HG03460 (cell line): ENCODE measurements around the gene SLC16A6.
"Not testable (repeated sequence)": the region's sequence is repeated elsewhere in the genome, so short reads cannot be mapped to it uniquely, and the experiment has no call there.

Experiments
- ATAC-seq: cut with Tn5 transposase; IDR thresholded peaks from one replicate; pipeline ENCODE4 v1.9.1; 2021; ENCODE audit not compliant: unreplicated experiment

Gene SLC16A6

GRCh38 chr17:68290268-68290954, 516 bp downstream of the SLC16A6 start:
- ATAC-seq = no peak

- ATAC-seq = no peak
Observed at GRCh38 chr17:68289936-68290267, 1.0 kb downstream of the SLC16A6 start.

DNA sequence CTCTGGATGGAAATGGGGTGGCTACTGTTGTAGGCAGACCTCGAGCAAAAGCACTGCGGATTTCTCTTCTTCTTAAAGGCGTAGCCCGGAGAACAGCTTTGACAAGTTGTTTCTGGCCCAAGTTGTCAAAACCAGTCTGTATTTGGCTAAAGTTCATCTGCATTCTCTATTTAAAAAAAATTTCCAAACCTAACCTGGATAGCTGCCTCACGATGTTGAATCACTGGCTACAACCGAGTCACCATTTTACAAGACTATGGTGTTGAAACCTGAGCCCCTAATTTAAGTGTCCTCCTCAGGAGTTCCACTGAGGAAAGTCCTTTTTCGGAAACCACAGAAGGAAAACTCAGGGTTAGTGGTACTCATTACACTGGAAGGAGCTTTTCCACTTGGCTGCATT, 1.5 kb downstream of the SLC16A6 start:
- ATAC-seq = no peak

GRCh38 chr17:68288804-68289203, 2.1 kb downstream of the SLC16A6 start:
- no peak for ATAC-seq

DNA sequence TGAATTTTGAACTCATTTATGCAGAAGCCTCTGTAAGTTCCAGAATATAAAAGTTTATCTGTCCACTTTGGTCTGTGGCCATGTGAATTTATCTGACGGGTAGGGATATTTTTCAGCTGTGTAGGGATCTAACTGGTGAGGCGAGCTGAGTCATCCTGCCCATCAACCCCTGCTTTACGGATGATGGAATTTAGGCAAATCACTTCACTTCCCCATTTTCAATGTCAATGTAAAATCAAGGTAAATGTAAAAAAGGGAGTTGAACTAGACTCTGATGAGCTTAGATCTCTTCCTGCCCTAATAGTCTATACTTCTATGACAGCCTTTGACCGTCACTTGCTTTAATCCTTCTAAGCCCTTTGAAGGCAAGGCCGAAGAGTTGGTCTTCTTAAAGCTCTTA, 2.6 kb downstream of the SLC16A6 start:
- no peak for ATAC-seq

GRCh38 chr17:68281965-68282364, 9.0 kb downstream of the SLC16A6 start:
- not testable (repeated sequence) for ATAC-seq

GRCh38 chr17:68277807-68278206, 13.1 kb downstream of the SLC16A6 start:
- ATAC-seq = no peak

GRCh38 chr17:68276339-68276738, 14.6 kb downstream of the SLC16A6 start:
- not testable (repeated sequence) for ATAC-seq

GRCh38 chr17:68273722-68274121, 17.2 kb downstream of the SLC16A6 start:
- ATAC-seq = no peak

- not testable (repeated sequence) for ATAC-seq
Observed at GRCh38 chr17:68265833-68266232, 25.1 kb downstream of the SLC16A6 start.

DNA sequence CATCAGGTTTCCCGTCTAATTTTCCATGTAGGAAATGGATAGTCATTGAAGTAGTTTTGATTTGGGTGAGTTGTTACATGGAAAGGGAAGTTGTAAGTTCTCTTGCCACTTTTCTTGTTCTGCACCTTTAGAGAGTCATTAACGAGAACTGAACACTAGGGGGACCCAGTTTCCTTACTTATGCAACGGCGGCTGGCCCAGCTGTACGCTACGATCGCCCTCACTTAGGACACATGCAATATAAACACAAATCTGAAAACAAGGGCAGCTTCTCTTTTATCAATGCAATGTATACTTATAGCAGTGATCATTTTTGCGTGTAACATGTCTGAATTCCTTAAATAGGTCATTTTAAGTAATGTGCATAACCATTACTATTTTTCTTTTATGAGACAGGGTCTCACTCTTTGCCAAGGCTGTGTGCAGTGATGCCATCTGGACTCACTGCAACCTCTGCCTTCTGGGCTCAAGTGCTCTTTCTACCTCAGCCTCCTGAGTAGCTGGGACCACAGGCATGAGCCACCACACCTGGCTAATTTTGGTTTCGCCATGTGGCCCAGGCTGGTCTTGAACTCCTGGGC, 27.7 kb downstream of the SLC16A6 start:
- ATAC-seq = peak; percentile 38

DNA sequence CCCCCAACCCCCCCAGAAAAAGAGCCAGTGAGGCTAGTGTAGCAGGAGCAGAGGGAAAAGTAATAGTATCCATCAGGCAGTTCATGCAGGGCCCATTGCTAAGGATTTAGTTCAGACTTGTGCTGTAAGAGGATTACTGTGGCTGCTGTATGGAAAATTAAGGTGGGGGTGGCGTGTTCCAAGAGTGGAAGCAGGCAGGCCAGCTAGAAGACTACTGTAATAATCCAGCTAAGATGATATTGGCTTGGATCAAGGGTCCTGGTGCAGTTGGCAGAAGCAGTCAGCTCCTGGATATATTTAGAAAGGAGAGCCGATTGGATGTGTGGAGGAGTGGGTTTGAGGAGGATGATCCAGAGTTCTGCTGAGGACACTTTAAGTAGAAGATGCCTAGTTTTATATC, 28.5 kb downstream of the SLC16A6 start:
- not testable (repeated sequence) for ATAC-seq

- ATAC-seq = no peak
Observed at GRCh38 chr17:68260051-68260762, 30.7 kb downstream of the SLC16A6 start.

GRCh38 chr17:68259648-68259951, 31.3 kb downstream of the SLC16A6 start:
- ATAC-seq = not testable (repeated sequence)

DNA sequence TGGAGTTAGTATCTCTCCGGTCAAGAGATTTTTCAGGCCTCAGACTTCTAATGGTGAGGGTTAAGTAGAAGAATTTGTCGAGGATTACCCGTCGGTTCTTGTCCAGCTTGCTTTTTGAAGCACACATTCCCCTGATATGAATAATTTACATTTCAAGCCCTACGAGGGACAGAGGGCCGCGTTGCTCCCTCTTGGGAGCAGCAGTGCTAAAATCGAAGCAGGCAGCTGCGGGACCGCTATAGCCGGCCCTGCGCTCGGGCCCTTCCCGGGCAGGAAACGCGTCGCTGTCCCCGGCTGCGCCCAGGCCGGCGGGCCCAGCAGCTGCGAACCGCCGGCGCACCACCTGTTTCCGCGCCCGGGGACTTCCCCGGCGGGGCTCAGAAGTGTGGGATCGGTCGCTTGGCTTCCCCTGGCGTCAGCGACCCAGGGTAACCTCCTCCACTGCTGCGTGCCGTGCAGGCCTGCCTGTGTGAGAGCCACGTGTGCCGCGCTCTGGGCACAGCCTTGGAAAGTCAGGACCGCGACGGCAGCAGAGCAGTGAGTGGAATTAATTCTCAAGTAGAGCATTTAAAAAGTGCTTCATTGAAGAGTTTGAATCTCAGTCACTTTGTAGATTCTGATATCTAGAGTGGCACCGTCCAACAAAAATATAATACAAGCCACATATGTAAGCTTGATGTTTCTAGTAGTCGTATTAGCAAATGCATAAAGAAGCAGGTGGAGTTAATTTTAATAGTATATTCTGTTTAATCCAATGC, 31.9 kb downstream of the SLC16A6 start:
- ATAC-seq = peak; percentile 93

- no peak for ATAC-seq
Observed at GRCh38 chr17:68257934-68258333, 33.0 kb downstream of the SLC16A6 start.

DNA sequence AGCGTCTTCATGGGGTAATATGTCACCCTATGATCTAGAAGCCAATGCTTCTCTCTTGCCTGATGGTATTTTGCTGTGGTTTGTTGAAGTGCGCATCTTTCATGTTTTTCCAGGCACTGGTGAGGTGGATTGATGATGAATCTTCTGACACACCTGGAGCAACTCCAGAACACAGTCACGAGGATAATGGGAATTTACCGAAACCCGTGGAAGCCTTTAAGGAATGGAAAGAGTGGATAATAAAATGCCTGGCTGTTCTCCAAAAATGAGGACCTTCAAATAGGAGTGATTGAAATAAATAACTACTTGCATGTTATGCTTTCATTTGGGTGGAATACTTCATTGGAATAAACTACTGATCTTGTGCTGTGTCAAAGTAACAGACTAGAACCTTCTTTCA, 34.2 kb downstream of the SLC16A6 start:
- not testable (repeated sequence) for ATAC-seq

DNA sequence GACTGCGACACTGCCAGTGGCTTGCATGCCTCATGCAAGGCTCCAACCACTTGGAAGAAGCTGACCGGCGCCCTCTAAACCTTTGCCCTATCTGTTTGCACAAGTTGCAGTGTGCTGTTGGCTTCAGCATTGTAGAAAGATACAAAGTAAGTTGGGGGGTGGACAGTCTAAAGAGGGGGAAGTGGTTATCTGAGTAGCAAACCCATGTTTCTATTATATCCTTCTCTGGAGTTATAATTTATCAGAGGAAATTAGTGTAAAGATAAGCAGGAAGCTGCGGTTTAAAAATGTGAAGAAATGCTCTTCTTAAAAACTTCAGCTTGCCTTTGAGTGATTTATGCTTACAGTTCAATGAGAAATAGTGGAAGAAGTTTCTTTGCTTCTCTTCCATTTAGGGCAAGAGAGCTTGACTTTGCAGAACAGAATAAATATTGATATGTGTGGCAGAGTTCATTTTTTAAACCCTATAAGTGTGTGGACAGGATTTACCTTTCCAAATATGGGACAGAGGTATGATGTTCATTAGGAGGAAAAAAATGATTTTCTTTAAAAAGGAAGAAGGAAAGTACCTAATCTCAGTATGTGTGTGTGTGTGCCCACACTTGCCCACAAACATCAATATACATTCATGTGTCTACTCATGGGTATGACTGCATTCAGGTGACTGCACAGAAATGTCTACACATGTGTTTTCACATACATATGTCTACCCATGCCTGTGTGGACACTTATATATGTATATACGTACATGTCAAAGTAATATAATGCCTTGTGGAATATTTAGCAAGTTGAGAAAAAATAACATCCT, 35.0 kb downstream of the SLC16A6 start:
- no peak for ATAC-seq

DNA sequence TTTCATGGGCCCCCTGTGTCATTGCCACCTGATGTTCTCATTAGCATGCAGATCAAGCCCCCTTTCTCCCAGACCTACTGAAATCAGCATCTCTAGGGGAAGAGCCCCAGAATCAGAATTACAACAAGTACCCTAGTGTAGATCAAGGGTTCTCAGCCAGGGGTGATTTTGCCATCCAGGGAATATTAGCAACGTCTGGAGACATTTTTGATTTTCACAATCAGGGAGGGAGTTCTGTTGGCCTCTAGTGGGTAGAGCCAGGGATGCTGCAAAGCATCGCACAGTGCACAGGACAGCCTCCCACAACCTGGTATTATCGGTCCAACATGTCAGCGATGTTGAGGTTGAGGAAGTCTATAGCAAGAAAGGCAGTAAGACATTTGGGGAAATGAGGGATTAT, 35.8 kb downstream of the SLC16A6 start:
- no peak for ATAC-seq

GRCh38 chr17:68253426-68253825, 37.5 kb downstream of the SLC16A6 start:
- not testable (repeated sequence) for ATAC-seq

- ATAC-seq = no peak
Observed at GRCh38 chr17:68249354-68249765, 41.6 kb downstream of the SLC16A6 start.
